GM19035 (cell line): ENCODE results near the gene DDX47.
A peak's percentile ranks its signal among the peaks of the same experiment; 100 is the strongest.
"Not testable (repeated sequence)": the region's sequence is repeated elsewhere in the genome, so short reads cannot be mapped to it uniquely, and the experiment has no call there.

Experiments used
- ATAC-seq: cut with Tn5 transposase; IDR thresholded peaks from one replicate; pipeline ENCODE4 v1.9.1; 2021; ENCODE audit not compliant: unreplicated experiment

Gene DDX47

DNA sequence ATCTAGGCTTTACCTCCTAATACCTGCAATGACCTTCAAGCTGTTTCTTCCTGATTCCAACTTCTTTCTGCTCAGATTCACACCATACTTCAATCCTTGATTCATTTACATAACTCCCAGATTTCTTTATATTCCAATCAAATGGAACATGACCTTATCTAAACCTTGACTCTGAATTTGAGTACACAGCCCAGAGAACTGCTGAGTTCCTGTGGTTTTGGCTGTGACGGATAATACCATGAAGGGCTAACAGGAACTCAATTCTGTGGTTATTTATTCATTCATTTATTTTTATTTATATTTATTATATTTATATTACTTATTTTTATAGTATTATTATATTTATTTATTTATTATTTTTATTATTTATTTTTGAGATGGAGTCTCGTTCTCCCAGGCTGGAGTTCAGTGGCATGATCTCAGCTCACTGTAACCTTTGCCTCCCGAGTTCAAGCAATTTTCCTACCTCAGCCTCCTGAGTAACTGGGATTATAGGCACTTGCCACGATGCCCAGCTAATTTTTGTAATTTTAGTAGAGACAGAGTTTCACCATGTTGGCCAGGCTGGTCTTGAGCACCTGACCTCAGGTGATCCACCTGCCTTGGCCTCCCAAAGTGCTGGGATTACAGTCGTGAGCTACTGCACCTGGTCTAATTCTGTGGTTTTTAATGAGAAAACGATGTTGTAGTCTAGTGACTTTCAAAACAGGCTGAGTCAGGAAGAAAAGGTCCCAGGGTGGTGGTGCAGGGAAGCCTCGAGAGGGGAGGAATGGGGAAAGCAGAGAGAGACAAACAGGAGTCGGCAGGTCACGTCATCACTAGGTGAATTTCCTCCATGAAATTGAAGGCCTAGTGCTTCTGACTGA lies 16.0 kb upstream of the DDX47 start:
- no peak for ATAC-seq

DNA sequence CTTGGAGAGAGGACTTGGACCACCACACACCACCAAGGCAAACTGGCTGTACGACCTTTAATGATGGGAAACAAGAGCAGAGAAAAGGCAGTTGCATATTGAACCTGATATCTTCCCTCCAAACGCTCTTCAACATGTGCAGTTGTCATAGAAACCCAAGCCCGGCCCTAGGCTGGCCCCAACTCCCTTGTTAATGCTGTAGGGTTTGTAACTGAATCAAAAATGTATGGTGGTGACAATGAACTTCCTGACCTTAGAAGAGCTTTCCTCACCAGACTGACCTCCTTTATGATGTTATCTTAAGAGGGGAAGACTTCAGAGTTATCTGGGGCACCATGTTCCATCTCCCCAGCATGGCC lies 15.4 kb upstream of the DDX47 start:
- ATAC-seq: no peak

DNA sequence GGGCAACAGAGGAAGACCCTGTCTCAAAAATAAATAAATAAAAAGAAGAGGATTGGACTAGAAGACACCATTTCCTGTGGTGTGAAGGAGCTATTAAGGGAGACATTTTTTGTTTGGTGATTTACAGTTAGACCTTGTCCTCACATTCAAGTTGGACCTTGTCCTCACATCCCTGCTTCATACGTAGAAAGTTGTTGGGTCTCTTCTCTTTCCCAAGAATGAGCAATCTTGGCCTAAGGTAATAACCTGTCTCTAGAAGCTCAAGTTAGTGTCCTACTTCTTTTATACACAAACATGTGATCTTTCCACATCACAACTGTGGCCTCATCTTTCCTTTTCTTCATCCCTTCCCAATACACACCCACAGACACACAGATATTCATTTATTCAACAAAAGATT lies 14.7 kb upstream of the DDX47 start:
- no peak for ATAC-seq

GRCh38 chr12:12799163-12799920 lies 13.8 kb upstream of the DDX47 start:
- ATAC-seq: no peak

GRCh38 chr12:12800406-12801180 lies 12.6 kb upstream of the DDX47 start:
- ATAC-seq: no peak

DNA sequence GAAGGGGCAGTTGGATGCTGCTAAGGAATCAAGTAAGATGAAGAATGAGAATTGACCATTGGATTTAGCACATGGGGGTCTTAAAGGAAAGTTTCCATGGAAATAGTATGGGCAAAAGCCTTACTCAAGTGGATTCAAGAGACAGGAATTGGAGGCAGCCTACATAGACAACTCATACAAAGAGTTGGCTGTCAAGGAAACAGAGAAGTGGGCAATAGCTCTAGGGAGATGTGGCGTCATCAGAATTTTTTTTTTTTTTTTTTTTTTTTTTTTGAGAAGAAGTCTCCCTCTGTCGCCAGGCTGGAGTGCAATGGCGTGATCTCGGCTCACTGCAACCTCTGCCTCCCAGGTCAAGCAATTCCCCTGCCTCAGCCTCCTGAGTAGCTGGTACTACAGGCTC lies 11.5 kb upstream of the DDX47 start:
- not testable (repeated sequence) for ATAC-seq

DNA sequence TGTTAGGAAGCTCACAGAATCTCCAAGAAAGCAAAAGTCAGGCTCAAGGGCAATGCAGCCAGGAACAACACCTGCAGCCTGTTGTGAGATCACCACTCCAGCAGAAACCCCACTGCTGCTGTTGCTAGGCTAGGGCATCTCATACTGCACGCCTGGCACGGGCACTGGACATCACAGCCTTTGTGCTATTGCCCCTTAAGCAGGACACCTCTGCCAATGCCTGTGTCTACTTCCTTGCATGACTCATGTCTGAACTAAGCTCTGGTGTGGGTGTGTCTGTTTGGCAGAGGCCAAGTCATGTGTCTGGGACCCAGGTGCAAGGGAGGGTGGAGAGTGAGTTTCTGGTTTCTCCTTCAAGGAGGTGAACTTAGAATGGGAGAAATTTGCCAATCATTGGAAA lies 10.0 kb upstream of the DDX47 start:
- peak; percentile 69 for ATAC-seq

DNA sequence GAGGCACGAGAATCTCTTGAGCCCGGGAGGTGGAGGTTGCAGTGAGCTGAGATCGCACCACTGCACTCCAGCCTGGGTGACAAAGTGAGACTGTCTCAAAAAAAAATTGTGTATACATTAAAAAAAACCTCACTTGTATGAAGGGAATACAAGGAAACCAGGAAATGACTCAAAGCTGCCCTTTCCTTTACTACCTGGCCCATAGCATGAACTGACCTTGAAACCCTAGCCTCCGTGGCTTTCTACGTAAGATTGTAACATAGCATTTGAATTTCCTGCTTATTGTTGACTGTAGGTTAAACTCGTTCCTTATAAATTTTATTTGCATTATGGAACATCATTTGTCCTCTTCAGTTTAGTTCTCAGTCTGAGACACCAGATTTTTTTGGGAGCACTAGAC lies 9.1 kb upstream of the DDX47 start:
- ATAC-seq: no peak

DNA sequence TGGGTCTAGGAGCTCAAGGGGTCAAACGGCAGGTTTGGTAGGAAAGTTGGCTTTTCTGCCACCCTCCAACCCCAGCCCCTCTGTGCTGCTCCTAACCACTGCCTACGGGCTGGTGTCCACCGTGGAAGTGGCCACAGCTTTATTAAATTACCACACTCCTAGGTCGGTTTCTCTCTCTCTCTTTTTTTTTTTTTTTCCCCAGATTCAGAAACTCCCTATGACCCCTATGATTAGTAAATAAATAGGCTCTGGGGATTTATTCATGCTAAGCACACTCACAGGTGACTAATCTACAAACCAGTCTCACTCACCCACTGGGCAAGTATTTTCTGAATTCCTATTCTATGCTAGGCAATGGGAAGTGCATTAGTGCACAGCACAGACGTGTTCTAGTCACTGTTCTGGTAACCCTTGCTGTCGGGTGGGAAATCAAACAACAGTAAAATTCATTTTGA lies 8.7 kb upstream of the DDX47 start:
- no peak for ATAC-seq

DNA sequence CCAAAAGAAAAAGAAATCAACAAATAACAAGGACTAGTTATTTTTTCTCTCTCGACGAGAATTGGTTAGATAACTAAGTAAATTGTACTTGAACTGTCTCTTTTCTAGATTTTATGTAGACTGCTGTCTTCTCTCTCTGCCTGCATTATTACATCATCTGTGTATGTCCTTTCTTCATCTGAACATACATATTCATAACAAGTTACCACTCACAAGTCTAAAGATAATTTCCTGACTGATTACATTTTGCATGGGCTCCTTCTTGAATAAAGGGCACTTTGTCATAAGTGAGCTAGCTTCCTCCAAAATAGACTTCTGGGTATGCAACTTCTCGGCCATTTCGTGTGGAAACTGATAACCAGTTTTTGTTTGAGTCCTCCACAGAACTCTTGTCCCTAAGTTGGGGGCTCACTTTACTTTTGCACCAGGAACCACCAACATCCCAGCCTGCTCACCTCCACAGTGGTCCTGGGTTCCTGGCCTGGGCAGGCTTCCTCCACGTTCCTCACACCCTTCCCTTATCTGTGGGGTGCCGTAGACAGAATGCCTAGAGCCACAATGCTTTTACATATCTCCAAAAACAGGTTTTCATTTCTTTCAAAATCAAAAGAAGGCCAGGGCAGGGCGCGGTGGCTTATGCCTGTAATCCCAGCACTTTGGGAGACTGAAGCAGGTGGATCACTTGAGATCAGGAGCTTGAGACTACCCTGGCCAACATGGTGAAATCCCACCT lies 6.2 kb upstream of the DDX47 start:
- no peak for ATAC-seq

DNA sequence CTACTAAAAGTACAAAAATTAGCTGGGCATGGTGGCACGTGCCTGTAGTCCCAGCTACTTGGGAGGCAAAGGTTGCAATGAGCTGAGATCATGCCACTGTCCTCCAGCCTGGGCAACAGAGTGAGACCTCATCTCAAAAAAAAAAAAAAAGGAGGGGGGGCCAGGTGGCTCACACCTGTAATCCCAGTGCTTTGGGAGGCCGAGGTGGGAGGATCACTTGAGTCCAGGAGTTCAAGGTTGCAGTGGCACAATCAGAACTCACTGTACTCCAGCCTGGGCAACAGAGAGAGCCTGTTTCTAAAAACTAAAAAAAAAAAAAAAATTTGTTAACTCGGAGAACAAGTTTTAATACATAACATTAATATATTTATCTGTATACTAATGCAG lies 5.6 kb upstream of the DDX47 start:
- ATAC-seq: not testable (repeated sequence)

DNA sequence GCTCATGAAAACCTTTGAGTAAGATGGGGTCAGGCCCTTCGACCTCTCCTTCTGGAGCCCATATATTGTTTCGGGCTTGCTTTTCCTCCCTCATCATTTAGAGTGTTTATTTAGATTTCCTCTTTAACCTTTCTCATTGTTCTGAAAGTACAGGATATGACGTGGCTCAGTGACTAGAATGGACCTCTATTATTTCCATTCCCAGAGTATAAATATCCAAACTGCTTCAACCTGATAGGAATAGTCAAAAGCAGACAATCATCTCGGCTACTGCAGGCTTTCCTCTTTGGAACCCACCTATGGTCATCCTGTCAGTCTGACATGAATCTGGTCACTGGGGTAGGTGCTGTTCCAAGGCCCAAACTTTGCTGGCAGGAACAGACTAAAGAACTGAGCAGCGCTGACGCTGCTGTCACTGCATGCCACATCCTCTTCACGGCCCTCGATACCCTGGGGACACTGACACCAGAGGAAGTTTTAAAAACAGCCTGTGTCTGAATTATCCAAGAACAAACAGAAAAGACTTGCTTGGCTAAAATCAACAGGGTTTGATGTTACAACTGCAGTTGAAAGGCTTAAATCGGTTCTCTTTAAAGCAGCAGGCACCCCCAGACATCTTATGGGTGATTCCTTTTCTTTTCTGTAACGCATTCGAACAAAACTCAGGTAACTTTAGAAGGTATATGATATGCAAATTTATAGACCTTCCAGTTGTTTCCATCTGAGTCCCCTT lies 5.0 kb upstream of the DDX47 start:
- ATAC-seq: peak; percentile 63

DNA sequence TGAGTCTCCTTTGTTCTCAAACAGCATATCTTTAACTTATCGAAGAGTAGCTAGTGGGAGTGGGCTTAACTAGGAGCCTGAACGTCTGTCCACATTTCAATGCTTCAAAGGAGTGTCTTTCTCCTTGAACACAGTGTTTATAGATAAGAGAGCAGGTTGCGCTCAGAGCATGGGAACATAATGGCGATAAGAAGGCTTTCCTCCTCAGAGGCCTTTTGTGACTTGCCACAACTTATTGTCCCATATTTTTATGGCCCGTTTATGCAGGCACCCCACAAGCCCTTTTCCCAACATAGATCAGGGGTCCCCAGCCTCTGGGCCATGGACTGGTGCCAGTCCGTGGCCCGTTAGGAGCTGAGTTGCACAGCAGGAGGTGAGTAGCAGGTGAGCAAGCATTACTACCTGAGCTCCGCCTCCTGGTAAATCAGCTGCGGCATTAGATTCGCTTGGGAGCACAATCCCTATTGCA lies 2.6 kb upstream of the DDX47 start:
- ATAC-seq: no peak

GRCh38 chr12:12811343-12811742 lies 1.8 kb upstream of the DDX47 start:
- no peak for ATAC-seq

GRCh38 chr12:12812174-12812573 lies 972 bp upstream of the DDX47 start:
- ATAC-seq: no peak

GRCh38 chr12:12812618-12813119 lies 477 bp upstream of the DDX47 start:
- no peak for ATAC-seq

DNA sequence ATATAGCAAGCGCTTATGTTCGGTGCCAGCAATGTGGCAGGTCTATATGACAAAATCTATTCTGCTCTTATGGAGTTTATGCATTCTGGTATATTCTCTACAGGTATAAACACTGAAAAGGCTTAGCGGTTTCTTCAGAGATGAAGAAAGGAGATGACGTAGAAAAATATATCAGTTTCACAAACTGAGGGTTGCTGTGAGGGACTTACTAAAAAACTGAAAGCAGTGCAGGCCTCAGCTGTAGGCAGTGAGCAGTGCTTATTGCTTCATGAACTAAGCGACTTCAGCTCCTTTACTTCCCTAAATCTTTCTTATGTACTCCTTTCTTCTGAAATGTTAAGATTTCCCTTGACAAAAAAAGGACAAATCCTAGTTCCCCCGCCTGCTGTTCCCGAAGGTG lies 4.5 kb downstream of the DDX47 start:
- ATAC-seq: peak; percentile 61

DNA sequence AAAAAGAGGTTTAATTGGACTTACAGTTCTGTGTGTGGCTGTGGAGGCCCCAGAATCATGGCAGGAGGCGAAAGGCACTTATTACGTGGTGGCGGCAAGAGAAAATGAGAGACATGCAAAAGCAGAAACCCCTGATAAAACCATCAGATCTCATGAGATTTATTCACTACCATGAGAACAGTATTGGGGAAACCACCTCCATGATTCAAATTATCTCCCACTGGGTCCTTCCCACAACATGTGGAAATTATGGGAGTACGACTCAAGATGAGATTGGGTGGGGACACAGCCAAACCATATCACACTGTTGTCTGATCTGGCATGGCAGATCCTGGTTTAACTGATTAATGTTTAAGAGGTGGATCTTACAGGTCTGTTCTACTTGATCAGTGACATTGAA lies 5.6 kb downstream of the DDX47 start:
- ATAC-seq: no peak

DNA sequence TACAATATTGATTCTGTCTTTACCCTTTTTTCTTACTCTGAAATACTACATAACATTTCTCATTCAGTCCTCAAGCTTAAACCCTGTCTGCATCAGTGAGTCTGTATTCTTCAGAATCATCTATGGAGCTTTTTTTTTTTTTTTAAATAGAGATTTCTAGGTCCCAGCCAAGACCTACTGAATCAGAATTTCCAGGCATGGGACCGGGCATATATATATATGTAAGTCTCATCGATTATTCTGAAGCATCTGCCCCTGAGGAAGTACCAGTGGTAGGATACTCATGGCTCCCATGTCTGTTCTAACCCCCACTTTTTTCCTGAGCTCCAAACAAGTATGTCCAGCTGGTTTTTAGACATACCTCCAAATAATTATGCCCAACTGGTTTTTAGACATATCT lies 6.1 kb downstream of the DDX47 start:
- no peak for ATAC-seq

DNA sequence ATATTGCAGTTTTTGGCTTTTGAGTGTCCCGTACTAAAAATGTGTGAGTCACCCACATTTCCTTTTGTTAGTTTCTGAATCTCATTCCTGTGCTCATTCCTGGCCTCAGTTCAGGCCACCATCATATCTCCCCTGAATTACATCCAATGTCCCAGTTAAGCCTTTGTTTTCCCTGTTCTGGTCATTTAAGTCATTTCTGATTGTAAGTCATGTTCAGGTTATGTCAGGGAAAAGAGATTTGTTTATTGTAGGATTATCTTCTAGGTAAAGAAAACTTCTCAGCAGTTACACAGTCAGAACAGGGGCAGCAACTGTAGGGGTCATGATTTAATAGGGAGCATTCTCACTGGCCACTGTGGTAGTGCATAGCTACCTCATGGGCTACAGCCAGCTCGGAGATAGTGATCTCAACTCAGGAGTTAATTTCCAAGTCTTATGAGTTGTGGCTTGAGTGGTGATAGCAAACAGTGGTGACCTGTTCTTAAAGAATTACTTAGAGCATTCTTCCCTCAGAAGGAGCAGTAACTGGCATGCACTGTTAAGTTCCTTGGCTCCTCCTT lies 6.7 kb downstream of the DDX47 start:
- ATAC-seq: no peak
